SK-N-SH (cell line): ENCODE data around the gene TBC1D17. TPM values are rescaled to one million over a fixed set of nuclear protein-coding genes. Genes with fewer than 3 reads are reported as not detected.

Experiments
- CTCF ChIA-PET: fragments of 300-600, 350-600 bp; formaldehyde crosslinking; extraction: SDS; loops from one replicate; lab custom pipeline; 2021; lab: Yijun Ruan, JAX
- POLR2A ChIA-PET: fragments of 350-600 bp; sonication (Branson Sonifier 250); formaldehyde crosslinking; extraction: SDS; loops from one replicate; lab custom pipeline; 2020; ENCODE audit warnings: antibody characterized with exemption, inconsistent platforms; lab: Yijun Ruan, JAX
- DNase-seq: peaks from one replicate; pipeline ENCODE4 v3.0.0; 2012
- H2AFZ ChIP-seq: fragments of 200-600 bp; sonication (generic); 2 replicates; pipeline ENCODE4 v1.8.1; 2016; ENCODE audit warnings: antibody characterized with exemption, mild to moderate bottlenecking, low read depth
- H3F3A ChIP-seq: fragments of 200-600 bp; sonication (generic); replicated peaks from 2 replicates; pipeline ENCODE3; 2016; ENCODE audit warnings: antibody characterized with exemption, mild to moderate bottlenecking; ENCODE audit not compliant: insufficient read depth
- H3K27ac ChIP-seq, 2 experiments: fragments of 200-500 bp in 1 of 2; fragments of 200-600 bp in 1 of 2; sonication (Bioruptor generic) in 1 of 2; sonication (generic), shearing (Covaris generic) in 1 of 2; 2 replicates each; pipeline versions ENCODE4 v1.5.1 to v1.6.1; 2014 to 2016; ENCODE audit warnings: low read depth in 2 of 2, inconsistent platforms in 1 of 2, low read length in 1 of 2, mild to moderate bottlenecking in 1 of 2, mixed read lengths in 1 of 2
- H3K27me3 ChIP-seq: fragments of 200-600 bp; sonication (generic), shearing (Covaris generic); 2 replicates; pipeline ENCODE4 v1.6.1; 2016; ENCODE audit warnings: mixed run types; ENCODE audit not compliant: insufficient read depth
- H3K36me3 ChIP-seq, 2 experiments: fragments of 200-500 bp in 1 of 2; fragments of 200-600 bp in 1 of 2; sonication (Bioruptor generic) in 1 of 2; sonication (generic) in 1 of 2; replicated peaks in 1 of 2; 2 replicates each; pipeline versions ENCODE3 to v1.5.1; 2014 to 2016; ENCODE audit warnings: low read length in 1 of 2, mild to moderate bottlenecking in 1 of 2; ENCODE audit not compliant: insufficient read depth in 2 of 2, control insufficient read depth in 1 of 2
- H3K4me1 ChIP-seq, 2 experiments: fragments of 200-500 bp in 1 of 2; fragments of 200-600 bp in 1 of 2; sonication (Bioruptor generic) in 1 of 2; sonication (generic), shearing (Covaris generic) in 1 of 2; 2 replicates each; pipeline versions ENCODE4 v1.5.1 to v1.6.1; 2014 to 2016; ENCODE audit warnings: low read depth in 1 of 2, low read length in 1 of 2, mixed run types in 1 of 2; ENCODE audit not compliant: insufficient read depth in 2 of 2, control insufficient read depth in 1 of 2
- H3K4me2 ChIP-seq: fragments of 200-600 bp; sonication (generic), shearing (Covaris generic); 2 replicates; pipeline ENCODE4 v1.6.1; 2017; ENCODE audit warnings: mixed run types
- H3K4me3 ChIP-seq, 2 experiments: fragments of 200-500 bp in 1 of 2; fragments of 200-600 bp in 1 of 2; sonication (Bioruptor generic) in 1 of 2; sonication (generic), shearing (Covaris generic) in 1 of 2; 2 replicates each; pipeline versions ENCODE4 v1.5.1 to v1.8.1; 2014 to 2016; ENCODE audit warnings: low read depth in 2 of 2, inconsistent platforms in 1 of 2, low read length in 1 of 2, mild to moderate bottlenecking in 1 of 2, mixed read lengths in 1 of 2, moderate library complexity in 1 of 2
- H3K79me2 ChIP-seq: fragments of 200-600 bp; sonication (generic); 2 replicates; pipeline ENCODE4 v1.8.1; 2017; ENCODE audit warnings: mild to moderate bottlenecking; ENCODE audit not compliant: insufficient read depth
- H3K9ac ChIP-seq: fragments of 200-600 bp; sonication (generic); 2 replicates; pipeline ENCODE4 v1.6.1; 2017; ENCODE audit warnings: mixed run types
- H3K9me2 ChIP-seq: fragments of 200-600 bp; sonication (generic); 2 replicates; pipeline ENCODE4 v1.6.1; 2017; ENCODE audit warnings: mixed run types
- H3K9me3 ChIP-seq: fragments of 200-600 bp; sonication (generic); 2 replicates; pipeline ENCODE4 v1.6.1; 2017; ENCODE audit warnings: mixed run types, mild to moderate bottlenecking, moderate library complexity
- H4K20me1 ChIP-seq: fragments of 200-600 bp; sonication (generic); 2 replicates; pipeline ENCODE4 v1.6.1; 2017; ENCODE audit warnings: mild to moderate bottlenecking, mixed run types; ENCODE audit not compliant: insufficient read depth
- ELF1 ChIP-seq: IDR thresholded peaks from 2 replicates; pipeline ENCODE4 v1.4.0; 2012
- EP300 ChIP-seq, 2 experiments: IDR thresholded peaks; 2 replicates each; pipeline versions ENCODE4 v1.4.0 to v1.6.1; 2012; ENCODE audit warnings: borderline replicate concordance in 1 of 2, low read depth in 1 of 2, low read length in 1 of 2
- EZH2phosphoT487 ChIP-seq: fragments of 200-600 bp; sonication (generic); IDR thresholded peaks from 2 replicates; pipeline ENCODE4 v1.6.1; 2017; ENCODE audit warnings: low read depth, mixed run types, mild to moderate bottlenecking, antibody characterized with exemption, moderate library complexity, borderline replicate concordance
- FOXJ3 ChIP-seq: sonication (generic); formaldehyde crosslinking; IDR thresholded peaks from 2 replicates; pipeline ENCODE4 v1.5.1; 2020; ENCODE audit warnings: mild to moderate bottlenecking, missing genetic modification reagents
- GABPA ChIP-seq: IDR thresholded peaks from 2 replicates; pipeline ENCODE4 v1.4.0; 2012; ENCODE audit warnings: low read depth, mild to moderate bottlenecking
- JUND ChIP-seq: IDR thresholded peaks from 2 replicates; pipeline ENCODE4 v1.4.0; 2012
- MXI1 ChIP-seq: IDR thresholded peaks from 2 replicates; pipeline ENCODE4 v1.6.1; 2012; ENCODE audit warnings: mild to moderate bottlenecking, low read depth, low read length, improper control_type of control experiment
- POLR2AphosphoS5 ChIP-seq: IDR thresholded peaks from 2 replicates; pipeline ENCODE4 v1.6.1; 2012; ENCODE audit warnings: low read depth, low read length
- RAD21 ChIP-seq: IDR thresholded peaks from 2 replicates; pipeline ENCODE4 v1.6.1; 2012; ENCODE audit warnings: mild to moderate bottlenecking, low read length
- RFX5 ChIP-seq: IDR thresholded peaks from 2 replicates; pipeline ENCODE4 v1.6.1; 2012; ENCODE audit warnings: mild to moderate bottlenecking, improper control_type of control experiment, low read length
- TAF1 ChIP-seq: IDR thresholded peaks from 2 replicates; pipeline ENCODE4 v1.6.1; 2012; ENCODE audit warnings: low read depth, mild to moderate bottlenecking, low read length, moderate library complexity, borderline replicate concordance
- TCF12 ChIP-seq: IDR thresholded peaks from 2 replicates; pipeline ENCODE4 v1.4.0; 2012
- TEAD4 ChIP-seq: IDR thresholded peaks from 2 replicates; pipeline ENCODE4 v1.4.0; 2012; ENCODE audit warnings: mild to moderate bottlenecking, borderline replicate concordance; ENCODE audit not compliant: insufficient read depth
- WGBS: methylation state at CpG from one replicate; pipeline ENCODE4 v1.1.6; 2017; ENCODE audit warnings: low lambda C conversion rate; 5-methylcytosine and 5-hydroxymethylcytosine counted together
- polyA plus RNA-seq, 3 experiments: library from polyadenylated mRNA; depleted of rRNA; stranded (reverse); fragments of >200 nt; gene quantifications; 2 replicates each; pipeline ENCODE4 v1.2.3, GENCODE V29; 2012
- TF ChIP-seq, protein P1 (sequence below): IDR thresholded peaks from 2 replicates; pipeline ENCODE4; 2012
- TF ChIP-seq, protein P2 (sequence below): fragments of 200-600 bp; sonication (generic); IDR thresholded peaks from 2 replicates; pipeline ENCODE4 v1.6.1; 2017; ENCODE audit warnings: antibody characterized with exemption, mild to moderate bottlenecking, moderate library complexity
- TF ChIP-seq, protein P3 (sequence below): IDR thresholded peaks from 2 replicates; pipeline ENCODE4 v1.4.0; 2012; ENCODE audit warnings: low read depth
- TF ChIP-seq, protein P4 (sequence below): fragments of 150-350 bp; IDR thresholded peaks from 2 replicates; pipeline ENCODE4 v1.6.1; 2016; ENCODE audit warnings: mild to moderate bottlenecking, low read depth, low read length

The TBC1D17 gene
- polyA plus RNA-seq, 1 of the 3 experiments (the other 2 are of a cell fraction) = 28.3 TPM

DNA sequence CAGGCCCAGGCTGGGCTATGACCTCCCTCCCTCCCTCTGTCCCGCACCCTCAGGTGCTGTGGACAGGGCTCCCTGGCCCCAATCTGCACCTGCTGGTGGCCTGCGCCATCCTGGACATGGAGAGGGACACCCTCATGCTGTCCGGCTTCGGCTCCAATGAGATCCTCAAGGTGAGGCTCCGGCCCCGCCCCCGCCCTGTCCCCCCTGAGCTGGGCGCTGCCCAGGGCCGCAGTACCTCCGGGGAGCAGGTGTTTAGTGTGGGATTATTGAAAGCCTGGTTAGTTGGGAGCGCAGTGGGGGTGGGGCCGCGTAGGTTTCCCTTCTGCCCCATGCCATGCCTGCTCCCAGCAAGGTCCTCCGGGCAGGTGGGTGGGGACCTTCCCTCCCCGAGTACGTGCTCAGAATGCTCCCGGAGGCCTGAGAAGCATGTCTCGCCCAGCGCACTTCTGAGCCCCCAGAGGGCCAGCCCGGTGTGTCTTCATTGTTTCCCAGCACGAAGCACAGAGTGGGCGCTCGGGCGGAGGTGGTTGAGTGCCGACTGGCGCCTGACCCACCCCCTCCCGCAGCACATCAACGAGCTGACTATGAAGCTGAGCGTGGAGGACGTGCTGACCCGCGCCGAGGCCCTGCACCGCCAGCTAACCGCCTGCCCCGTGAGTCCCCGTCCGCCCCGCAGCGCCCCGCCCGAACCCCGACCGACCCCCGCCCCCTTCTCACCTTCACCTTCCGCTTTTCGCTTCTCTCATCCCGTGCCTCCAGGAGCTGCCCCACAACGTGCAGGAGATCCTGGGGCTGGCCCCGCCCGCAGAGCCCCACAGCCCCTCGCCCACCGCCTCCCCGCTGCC, 10.4 kb downstream of the TBC1D17 start:
- H3K27ac ChIP-seq = no peak overlapping the region
- no peaks in the 10 kb centered on the region for H3K9me2 ChIP-seq
- H3F3A ChIP-seq = peaks cover 10% of the 10 kb centered on the region
- no peaks in the 10 kb centered on the region for H3K9me3 ChIP-seq
- ChIA-PET CTCF (interaction anchor here (1.2 kb wide), 1 partner anchor 10 kb away, joined by 3 read pairs; no protein-coding TSS in a partner anchor), POLR2A (interaction anchor here (0.8 kb wide), 1 partner anchor 11 kb away, joined by 3 read pairs; the partner anchor contains the start of gene AKT1S1)
- peaks cover 10 to 20% of the 10 kb centered on the region in 2 experiments for H3K36me3 ChIP-seq
- H3K4me2 ChIP-seq = no peak overlapping the region
- no peak for DNase-seq
- no peaks in the 10 kb centered on the region for H4K20me1 ChIP-seq
- H2AFZ ChIP-seq = no peak overlapping the region
- H3K27me3 ChIP-seq = no peaks in the 10 kb centered on the region
- H3K4me1 ChIP-seq = peaks cover 0 to 13% of the 10 kb centered on the region in 2 experiments; a peak in 1 of 4 replicates
- H3K79me2 ChIP-seq = no peaks in the 10 kb centered on the region
- no peak overlapping the region for H3K9ac ChIP-seq
- no peak overlapping the region for H3K4me3 ChIP-seq
- 96% methylated on average over 28 of the region's 54 CpGs for WGBS
- TF ChIP-seq JUND (no peak), GABPA (no peak), TEAD4 (no peak), MXI1 (no peak), FOXJ3 (CRISPR knock-in tag) (no peak), RAD21 (no peak), ELF1 (no peak), TAF1 (no peak), RFX5 (no peak), POLR2AphosphoS5 (no peak)
- TF ChIP-seq, protein P1, sequence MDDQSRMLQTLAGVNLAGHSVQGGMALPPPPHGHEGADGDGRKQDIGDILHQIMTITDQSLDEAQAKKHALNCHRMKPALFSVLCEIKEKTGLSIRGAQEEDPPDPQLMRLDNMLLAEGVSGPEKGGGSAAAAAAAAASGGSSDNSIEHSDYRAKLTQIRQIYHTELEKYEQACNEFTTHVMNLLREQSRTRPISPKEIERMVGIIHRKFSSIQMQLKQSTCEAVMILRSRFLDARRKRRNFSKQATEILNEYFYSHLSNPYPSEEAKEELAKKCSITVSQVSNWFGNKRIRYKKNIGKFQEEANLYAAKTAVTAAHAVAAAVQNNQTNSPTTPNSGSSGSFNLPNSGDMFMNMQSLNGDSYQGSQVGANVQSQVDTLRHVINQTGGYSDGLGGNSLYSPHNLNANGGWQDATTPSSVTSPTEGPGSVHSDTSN = no peak
- TF ChIP-seq, protein P2, sequence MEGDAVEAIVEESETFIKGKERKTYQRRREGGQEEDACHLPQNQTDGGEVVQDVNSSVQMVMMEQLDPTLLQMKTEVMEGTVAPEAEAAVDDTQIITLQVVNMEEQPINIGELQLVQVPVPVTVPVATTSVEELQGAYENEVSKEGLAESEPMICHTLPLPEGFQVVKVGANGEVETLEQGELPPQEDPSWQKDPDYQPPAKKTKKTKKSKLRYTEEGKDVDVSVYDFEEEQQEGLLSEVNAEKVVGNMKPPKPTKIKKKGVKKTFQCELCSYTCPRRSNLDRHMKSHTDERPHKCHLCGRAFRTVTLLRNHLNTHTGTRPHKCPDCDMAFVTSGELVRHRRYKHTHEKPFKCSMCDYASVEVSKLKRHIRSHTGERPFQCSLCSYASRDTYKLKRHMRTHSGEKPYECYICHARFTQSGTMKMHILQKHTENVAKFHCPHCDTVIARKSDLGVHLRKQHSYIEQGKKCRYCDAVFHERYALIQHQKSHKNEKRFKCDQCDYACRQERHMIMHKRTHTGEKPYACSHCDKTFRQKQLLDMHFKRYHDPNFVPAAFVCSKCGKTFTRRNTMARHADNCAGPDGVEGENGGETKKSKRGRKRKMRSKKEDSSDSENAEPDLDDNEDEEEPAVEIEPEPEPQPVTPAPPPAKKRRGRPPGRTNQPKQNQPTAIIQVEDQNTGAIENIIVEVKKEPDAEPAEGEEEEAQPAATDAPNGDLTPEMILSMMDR = no peak
- TF ChIP-seq, protein P3, sequence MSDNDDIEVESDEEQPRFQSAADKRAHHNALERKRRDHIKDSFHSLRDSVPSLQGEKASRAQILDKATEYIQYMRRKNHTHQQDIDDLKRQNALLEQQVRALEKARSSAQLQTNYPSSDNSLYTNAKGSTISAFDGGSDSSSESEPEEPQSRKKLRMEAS = no peak

DNA sequence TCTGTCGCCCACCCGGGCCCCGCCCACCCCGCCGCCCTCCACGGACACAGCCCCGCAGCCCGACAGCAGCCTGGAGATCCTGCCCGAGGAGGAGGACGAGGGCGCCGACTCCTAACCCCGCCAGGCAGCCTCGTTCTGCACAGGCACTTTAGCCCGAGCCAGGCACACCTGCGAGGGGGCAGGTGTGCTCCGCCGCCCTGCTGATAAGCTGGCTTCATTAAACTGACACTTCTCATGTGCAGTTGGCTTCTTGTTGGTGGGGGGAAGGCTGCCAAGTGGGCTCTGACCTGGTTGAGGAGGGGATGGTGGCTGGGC, 11.0 kb downstream of the TBC1D17 start:
- ChIA-PET CTCF (interaction anchor here (1.2 kb wide), 1 partner anchor 10 kb away, joined by 3 read pairs; no protein-coding TSS in a partner anchor), POLR2A (no interaction called here)
- Histone ChIP-seq H3F3A (peaks cover 10% of the 10 kb centered on the region), H3K4me3 (no peak overlapping the region), H3K27ac (no peak overlapping the region), H3K9ac (no peak overlapping the region), H3K9me3 (no peaks in the 10 kb centered on the region), H3K4me1 (peaks cover 0 to 13% of the 10 kb centered on the region in 2 experiments; a peak in 1 of 4 replicates), H3K36me3 (peaks cover 4 to 15% of the 10 kb centered on the region in 2 experiments), H3K4me2 (no peak overlapping the region)
- DNase-seq = no peak
- TF ChIP-seq TCF12 (no peak), TEAD4 (no peak), EZH2phosphoT487 (no peak), FOXJ3 (CRISPR knock-in tag) (no peak), EP300 (IDR thresholded peaks at IDR 0.05; ENCODE audit: borderline replicate concordance in 1 of 2, low read depth in 1 of 2, low read length in 1 of 2) (no peak), JUND (no peak)
- TF ChIP-seq, protein P4, sequence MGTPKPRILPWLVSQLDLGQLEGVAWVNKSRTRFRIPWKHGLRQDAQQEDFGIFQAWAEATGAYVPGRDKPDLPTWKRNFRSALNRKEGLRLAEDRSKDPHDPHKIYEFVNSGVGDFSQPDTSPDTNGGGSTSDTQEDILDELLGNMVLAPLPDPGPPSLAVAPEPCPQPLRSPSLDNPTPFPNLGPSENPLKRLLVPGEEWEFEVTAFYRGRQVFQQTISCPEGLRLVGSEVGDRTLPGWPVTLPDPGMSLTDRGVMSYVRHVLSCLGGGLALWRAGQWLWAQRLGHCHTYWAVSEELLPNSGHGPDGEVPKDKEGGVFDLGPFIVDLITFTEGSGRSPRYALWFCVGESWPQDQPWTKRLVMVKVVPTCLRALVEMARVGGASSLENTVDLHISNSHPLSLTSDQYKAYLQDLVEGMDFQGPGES = no peak
- TF ChIP-seq, protein P2 = no peak
- TF ChIP-seq, all 33 proteins: peak for 0
- Histone ChIP-seq H3K79me2 (no peaks in the 10 kb centered on the region), H3K9me2 (no peaks in the 10 kb centered on the region), H3K27me3 (no peaks in the 10 kb centered on the region), H2AFZ (no peak overlapping the region), H4K20me1 (no peaks in the 10 kb centered on the region)
- WGBS = 97% methylated on average over 18 of the region's 18 CpGs
